PC-9 (cell line): ENCODE data around the gene PROKR1. TPM values are rescaled to one million over a fixed set of nuclear protein-coding genes. Genes with fewer than 3 reads are reported as not detected.

Experiments
- BruUV-seq: library from RNA; stranded (reverse); fragments of 400-500 nt; replicated peaks from 2 replicates; lab custom pipeline; 2021; lab: Mats Ljungman, UMichigan
- CTCF ChIA-PET: fragments of 300-600 bp; sonication (Branson Sonifier 250); formaldehyde crosslinking; loops from one replicate; lab custom pipeline; 2022; ENCODE audit warnings: antibody characterized with exemption; lab: Charles Lee
- POLR2A ChIA-PET: fragments of 300-600 bp; sonication (Branson Sonifier 250); formaldehyde crosslinking; loops from one replicate; lab custom pipeline; 2022; ENCODE audit warnings: antibody characterized with exemption; ENCODE audit not compliant: unreplicated experiment; lab: Charles Lee
- DNase-seq, 2 experiments: peaks; one replicate each; pipeline versions ENCODE4 v3.0.0 to v3.0.0-alpha.2; 2015 to 2022; ENCODE audit warnings: mixed read lengths in 1 of 2
- H2AFZ ChIP-seq: fragments of 200-600 bp; sonication (generic); 2 replicates; pipeline ENCODE4 v1.8.1; 2017; ENCODE audit warnings: antibody characterized with exemption
- H3F3A ChIP-seq: fragments of 200-600 bp; sonication (generic); 2 replicates; pipeline ENCODE4 v1.8.1; 2017; ENCODE audit warnings: antibody characterized with exemption, mild to moderate bottlenecking, low read depth; ENCODE audit not compliant: insufficient read depth
- H3K27ac ChIP-seq: fragments of 200-600 bp; sonication (generic); 2 replicates; pipeline ENCODE4 v1.6.1; 2016; ENCODE audit warnings: mixed run types
- H3K27me3 ChIP-seq: fragments of 200-600 bp; sonication (generic); 2 replicates; pipeline ENCODE4 v1.6.1; 2016; ENCODE audit warnings: low read depth, mixed run types; ENCODE audit not compliant: insufficient read depth
- H3K36me3 ChIP-seq: fragments of 200-600 bp; sonication (generic); 2 replicates; pipeline ENCODE4 v1.6.1; 2016; ENCODE audit warnings: low read depth, mixed run types
- H3K4me1 ChIP-seq: fragments of 200-600 bp; sonication (generic); replicated peaks from 2 replicates; pipeline ENCODE4 v1.6.1; 2016; ENCODE audit warnings: mixed run types; ENCODE audit not compliant: insufficient read depth
- H3K4me2 ChIP-seq: fragments of 200-600 bp; sonication (generic); 2 replicates; pipeline ENCODE4 v1.6.1; 2017; ENCODE audit warnings: mixed run types
- H3K4me3 ChIP-seq: fragments of 200-600 bp; sonication (generic); 2 replicates; pipeline ENCODE4 v1.6.1; 2016; ENCODE audit warnings: mixed run types
- H3K79me2 ChIP-seq: fragments of 200-600 bp; sonication (generic); 2 replicates; pipeline ENCODE4 v1.6.1; 2017; ENCODE audit warnings: low read depth, mixed run types
- H3K9me2 ChIP-seq: fragments of 200-600 bp; sonication (generic); 2 replicates; pipeline ENCODE4 v1.8.1; 2017; ENCODE audit warnings: mild to moderate bottlenecking; ENCODE audit not compliant: insufficient read depth
- H3K9me3 ChIP-seq: fragments of 200-600 bp; sonication (generic); 2 replicates; pipeline ENCODE4 v1.8.1; 2016; ENCODE audit warnings: low read depth; ENCODE audit not compliant: insufficient read depth
- H4K20me1 ChIP-seq: fragments of 200-600 bp; sonication (generic); 2 replicates; pipeline ENCODE4 v1.8.1; 2017; ENCODE audit not compliant: insufficient read depth
- CTCF ChIP-seq: fragments of 200-600 bp; sonication (generic); conservative IDR thresholded peaks from 2 replicates; pipeline ENCODE4 v1.6.1; 2017; ENCODE audit warnings: mixed run types, antibody characterized with exemption, mild to moderate bottlenecking, moderate library complexity
- EZH2 ChIP-seq: fragments of 200-600 bp; sonication (generic); IDR thresholded peaks from 2 replicates; pipeline ENCODE4 v1.8.0; 2017; ENCODE audit warnings: antibody characterized with exemption, low read depth
- intact Hi-C: fragments of 100-400 bp; cut with micrococcal nuclease; formaldehyde crosslinking; loops from one replicate; pipeline ENCODE4 v1.10.0; 2022; ENCODE audit not compliant: unreplicated experiment
- total RNA-seq: library from RNA; stranded (reverse); gene quantifications from 2 replicates; pipeline ENCODE4 v1.2.3, GENCODE V29; 2021

The PROKR1 gene
- total RNA-seq, 1 experiment from 2014 or later, result not detected

GRCh38 chr2:68658266-68658665, 14.9 kb downstream of the PROKR1 start:
- Histone ChIP-seq H3K4me3 (no peak overlapping the region), H3K79me2 (no peaks in the 10 kb centered on the region), H3K4me2 (no peak overlapping the region), H3K36me3 (no peaks in the 10 kb centered on the region), H4K20me1 (no peaks in the 10 kb centered on the region; the same call in 1 of the 2 replicates), H3K9me3 (no peaks in the 10 kb centered on the region), H3K27me3 (peaks cover 28% of the 10 kb centered on the region), H2AFZ (no peak overlapping the region), H3K4me1 (no peaks in the 10 kb centered on the region), H3K9me2 (no peaks in the 10 kb centered on the region), H3K27ac (no peak overlapping the region), H3F3A (no peaks in the 10 kb centered on the region)
- TF ChIP-seq CTCF (no peak), EZH2 (no peak)
- ChIA-PET CTCF (no interaction called here), POLR2A (no interaction called here)
- intact Hi-C loops, result no loop called here
- no TSS peak for BruUV-seq
- DNase-seq, result no peak

GRCh38 chr2:68659081-68659480, 15.7 kb downstream of the PROKR1 start:
- no TSS peak for BruUV-seq
- ChIA-PET CTCF (no interaction called here), POLR2A (no interaction called here)
- Histone ChIP-seq H3K79me2 (no peaks in the 10 kb centered on the region), H3K4me2 (no peak overlapping the region), H3K27ac (no peak overlapping the region), H3K4me3 (no peak overlapping the region), H3K9me3 (no peaks in the 10 kb centered on the region), H2AFZ (no peak overlapping the region), H3K36me3 (no peaks in the 10 kb centered on the region), H3F3A (no peaks in the 10 kb centered on the region), H3K4me1 (no peaks in the 10 kb centered on the region), H4K20me1 (no peaks in the 10 kb centered on the region; the same call in 1 of the 2 replicates), H3K27me3 (peaks cover 24% of the 10 kb centered on the region), H3K9me2 (no peaks in the 10 kb centered on the region)
- no peak for DNase-seq
- intact Hi-C loops, result no loop called here
- TF ChIP-seq CTCF (no peak), EZH2 (no peak)

GRCh38 chr2:68660658-68661057, 17.3 kb downstream of the PROKR1 start:
- intact Hi-C loops, result no loop called here
- H3K27ac ChIP-seq, result no peak overlapping the region
- no peaks in the 10 kb centered on the region for H3F3A ChIP-seq
- no peak for DNase-seq
- TF ChIP-seq CTCF, result no peak
- TF ChIP-seq EZH2, result no peak
- H3K9me2 ChIP-seq, result no peaks in the 10 kb centered on the region
- no peaks in the 10 kb centered on the region; the same call in 1 of the 2 replicates for H4K20me1 ChIP-seq
- no peak overlapping the region for H3K4me3 ChIP-seq
- no peak overlapping the region for H2AFZ ChIP-seq
- ChIA-PET POLR2A (no interaction called here), CTCF (no interaction called here)
- BruUV-seq, result no TSS peak
- H3K4me2 ChIP-seq, result no peak overlapping the region
- H3K79me2 ChIP-seq, result no peaks in the 10 kb centered on the region
- no peaks in the 10 kb centered on the region for H3K36me3 ChIP-seq
- no peaks in the 10 kb centered on the region for H3K4me1 ChIP-seq
- H3K9me3 ChIP-seq, result no peaks in the 10 kb centered on the region
- peaks cover 24% of the 10 kb centered on the region for H3K27me3 ChIP-seq
